ENCODE measurements around the gene MYO7B. TPM values are rescaled to one million over a fixed set of nuclear protein-coding genes. Genes with fewer than 3 reads are reported as not detected.

MYO7B gene
- total RNA-seq, 4 donors from 2014 or later, result 0.07 to 0.83 (median 0.51) TPM; not detected in 1

GRCh38 chr2:127622561-127623387 lies 87.3 kb downstream of the MYO7B start:
- H3K4me1 ChIP-seq, result no peaks in the 10 kb centered on the region
- H3K27me3 ChIP-seq, result no peaks in the 10 kb centered on the region
- DNase-seq (no peak), ATAC-seq (no peak)
- intact Hi-C loops (cut with DNase I; ENCODE audit: low total_unique reads) (no loop called here), in situ Hi-C loops (cut with MboI; ENCODE audit: low sequenced_read_pairs in 4 of 4) (no loop called here)
- TF ChIP-seq POLR2A (IDR thresholded peaks at IDR 0.05) (no peak), CTCF (IDR thresholded peaks at IDR 0.05 in 4 of 5, conservative IDR thresholded peaks at IDR 0.05 in 1 of 5) (no peak)
- no peaks in the 10 kb centered on the region for H3K9me3 ChIP-seq
- H3K4me3 ChIP-seq, result no peak overlapping the region
- H3K36me3 ChIP-seq, result no peaks in the 10 kb centered on the region
- H3K27ac ChIP-seq, result no peak overlapping the region

- H3K4me1 ChIP-seq, result no peaks in the 10 kb centered on the region
- intact Hi-C loops (cut with DNase I; ENCODE audit: low total_unique reads) (no loop called here), in situ Hi-C loops (cut with MboI; ENCODE audit: low sequenced_read_pairs in 4 of 4) (no loop called here)
- H3K9me3 ChIP-seq, result no peaks in the 10 kb centered on the region
- no peak overlapping the region for H3K27ac ChIP-seq
- H3K36me3 ChIP-seq, result no peaks in the 10 kb centered on the region
- ATAC-seq, result no peak
- no peak for DNase-seq
- H3K4me3 ChIP-seq, result no peak overlapping the region
- no peaks in the 10 kb centered on the region for H3K27me3 ChIP-seq
- TF ChIP-seq CTCF (IDR thresholded peaks at IDR 0.05 in 4 of 5, conservative IDR thresholded peaks at IDR 0.05 in 1 of 5), result no peak
- TF ChIP-seq POLR2A (IDR thresholded peaks at IDR 0.05), result no peak
Measured at GRCh38 chr2:127623388-127624319, 88.2 kb downstream of the MYO7B start.

GRCh38 chr2:127624320-127624755 lies 88.9 kb downstream of the MYO7B start:
- in situ Hi-C loops (cut with MboI; ENCODE audit: low sequenced_read_pairs in 4 of 4) (no loop called here), intact Hi-C loops (cut with DNase I; ENCODE audit: low total_unique reads) (no loop called here)
- Histone ChIP-seq H3K9me3 (no peaks in the 10 kb centered on the region), H3K4me3 (no peak overlapping the region), H3K4me1 (no peaks in the 10 kb centered on the region), H3K27ac (no peak overlapping the region), H3K27me3 (no peaks in the 10 kb centered on the region), H3K36me3 (no peaks in the 10 kb centered on the region)
- DNase-seq, result no peak
- ATAC-seq, result no peak
- TF ChIP-seq POLR2A (IDR thresholded peaks at IDR 0.05) (no peak), CTCF (IDR thresholded peaks at IDR 0.05 in 4 of 5, conservative IDR thresholded peaks at IDR 0.05 in 1 of 5) (no peak)

- Histone ChIP-seq H3K9me3 (no peaks in the 10 kb centered on the region), H3K4me1 (no peaks in the 10 kb centered on the region), H3K27me3 (no peaks in the 10 kb centered on the region), H3K27ac (no peak overlapping the region), H3K4me3 (no peak overlapping the region), H3K36me3 (no peaks in the 10 kb centered on the region)
- intact Hi-C loops (cut with DNase I; ENCODE audit: low total_unique reads) (no loop called here), in situ Hi-C loops (cut with MboI; ENCODE audit: low sequenced_read_pairs in 4 of 4) (no loop called here)
- TF ChIP-seq POLR2A (IDR thresholded peaks at IDR 0.05) (no peak), CTCF (IDR thresholded peaks at IDR 0.05 in 4 of 5, conservative IDR thresholded peaks at IDR 0.05 in 1 of 5) (no peak)
- ATAC-seq, result no peak
- no peak for DNase-seq
Measured at GRCh38 chr2:127624756-127625571, 89.5 kb downstream of the MYO7B start.
